KMS-11 (cell line): ENCODE measurements around the gene ZC3H13.

ENCODE experiments used
- H2AFZ ChIP-seq: fragments of 200-600 bp; sonication (generic); 2 replicates; pipeline ENCODE4 v1.6.1; 2016; ENCODE audit warnings: antibody characterized with exemption, mixed run types, low read depth
- H3K27ac ChIP-seq: fragments of 200-600 bp; sonication (generic); 2 replicates; pipeline ENCODE4 v1.6.1; 2016; ENCODE audit warnings: mild to moderate bottlenecking, mixed run types
- H3K27me3 ChIP-seq: fragments of 200-600 bp; sonication (generic); 2 replicates; pipeline ENCODE4 v1.6.1; 2017; ENCODE audit warnings: mild to moderate bottlenecking, low read depth, mixed run types, moderate library complexity; ENCODE audit not compliant: insufficient read depth
- H3K36me3 ChIP-seq: fragments of 200-600 bp; sonication (generic); 2 replicates; pipeline ENCODE4 v1.6.1; 2017; ENCODE audit warnings: mild to moderate bottlenecking, mixed run types; ENCODE audit not compliant: insufficient read depth
- H3K4me1 ChIP-seq: fragments of 200-600 bp; sonication (generic); 2 replicates; pipeline ENCODE4 v1.6.1; 2016; ENCODE audit warnings: mild to moderate bottlenecking, low read depth, mixed run types; ENCODE audit not compliant: poor library complexity, severe bottlenecking
- H3K4me2 ChIP-seq: fragments of 200-600 bp; sonication (generic); 2 replicates; pipeline ENCODE4 v1.7.0; 2016; ENCODE audit warnings: mild to moderate bottlenecking, mixed run types
- H3K4me3 ChIP-seq: fragments of 200-600 bp; sonication (generic); IDR thresholded peaks from 2 replicates; pipeline ENCODE4 v1.6.1; 2017; ENCODE audit warnings: low read depth, low read length, mixed read lengths; ENCODE audit not compliant: insufficient read depth
- H3K79me2 ChIP-seq: fragments of 200-600 bp; sonication (generic); 2 replicates; pipeline ENCODE4 v1.6.1; 2016; ENCODE audit warnings: low read depth, mixed run types; ENCODE audit not compliant: insufficient read depth
- H3K9ac ChIP-seq: fragments of 200-600 bp; sonication (generic); 2 replicates; pipeline ENCODE4 v1.6.1; 2016; ENCODE audit warnings: mild to moderate bottlenecking, mixed run types
- H4K20me1 ChIP-seq: fragments of 200-600 bp; sonication (generic); 2 replicates; pipeline ENCODE4 v1.6.1; 2016; ENCODE audit warnings: mild to moderate bottlenecking, mixed run types; ENCODE audit not compliant: insufficient read depth
- TF ChIP-seq, protein P1 (sequence below): fragments of 200-600 bp; sonication (generic); conservative IDR thresholded peaks from 2 replicates; pipeline ENCODE4 v1.6.1; 2017; ENCODE audit warnings: low read depth, mild to moderate bottlenecking, antibody characterized with exemption, low read length, moderate library complexity, mixed read lengths

Gene ZC3H13, protein sequence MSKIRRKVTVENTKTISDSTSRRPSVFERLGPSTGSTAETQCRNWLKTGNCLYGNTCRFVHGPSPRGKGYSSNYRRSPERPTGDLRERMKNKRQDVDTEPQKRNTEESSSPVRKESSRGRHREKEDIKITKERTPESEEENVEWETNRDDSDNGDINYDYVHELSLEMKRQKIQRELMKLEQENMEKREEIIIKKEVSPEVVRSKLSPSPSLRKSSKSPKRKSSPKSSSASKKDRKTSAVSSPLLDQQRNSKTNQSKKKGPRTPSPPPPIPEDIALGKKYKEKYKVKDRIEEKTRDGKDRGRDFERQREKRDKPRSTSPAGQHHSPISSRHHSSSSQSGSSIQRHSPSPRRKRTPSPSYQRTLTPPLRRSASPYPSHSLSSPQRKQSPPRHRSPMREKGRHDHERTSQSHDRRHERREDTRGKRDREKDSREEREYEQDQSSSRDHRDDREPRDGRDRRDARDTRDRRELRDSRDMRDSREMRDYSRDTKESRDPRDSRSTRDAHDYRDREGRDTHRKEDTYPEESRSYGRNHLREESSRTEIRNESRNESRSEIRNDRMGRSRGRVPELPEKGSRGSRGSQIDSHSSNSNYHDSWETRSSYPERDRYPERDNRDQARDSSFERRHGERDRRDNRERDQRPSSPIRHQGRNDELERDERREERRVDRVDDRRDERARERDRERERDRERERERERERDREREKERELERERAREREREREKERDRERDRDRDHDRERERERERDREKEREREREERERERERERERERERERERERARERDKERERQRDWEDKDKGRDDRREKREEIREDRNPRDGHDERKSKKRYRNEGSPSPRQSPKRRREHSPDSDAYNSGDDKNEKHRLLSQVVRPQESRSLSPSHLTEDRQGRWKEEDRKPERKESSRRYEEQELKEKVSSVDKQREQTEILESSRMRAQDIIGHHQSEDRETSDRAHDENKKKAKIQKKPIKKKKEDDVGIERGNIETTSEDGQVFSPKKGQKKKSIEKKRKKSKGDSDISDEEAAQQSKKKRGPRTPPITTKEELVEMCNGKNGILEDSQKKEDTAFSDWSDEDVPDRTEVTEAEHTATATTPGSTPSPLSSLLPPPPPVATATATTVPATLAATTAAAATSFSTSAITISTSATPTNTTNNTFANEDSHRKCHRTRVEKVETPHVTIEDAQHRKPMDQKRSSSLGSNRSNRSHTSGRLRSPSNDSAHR (N-terminal part only)

DNA sequence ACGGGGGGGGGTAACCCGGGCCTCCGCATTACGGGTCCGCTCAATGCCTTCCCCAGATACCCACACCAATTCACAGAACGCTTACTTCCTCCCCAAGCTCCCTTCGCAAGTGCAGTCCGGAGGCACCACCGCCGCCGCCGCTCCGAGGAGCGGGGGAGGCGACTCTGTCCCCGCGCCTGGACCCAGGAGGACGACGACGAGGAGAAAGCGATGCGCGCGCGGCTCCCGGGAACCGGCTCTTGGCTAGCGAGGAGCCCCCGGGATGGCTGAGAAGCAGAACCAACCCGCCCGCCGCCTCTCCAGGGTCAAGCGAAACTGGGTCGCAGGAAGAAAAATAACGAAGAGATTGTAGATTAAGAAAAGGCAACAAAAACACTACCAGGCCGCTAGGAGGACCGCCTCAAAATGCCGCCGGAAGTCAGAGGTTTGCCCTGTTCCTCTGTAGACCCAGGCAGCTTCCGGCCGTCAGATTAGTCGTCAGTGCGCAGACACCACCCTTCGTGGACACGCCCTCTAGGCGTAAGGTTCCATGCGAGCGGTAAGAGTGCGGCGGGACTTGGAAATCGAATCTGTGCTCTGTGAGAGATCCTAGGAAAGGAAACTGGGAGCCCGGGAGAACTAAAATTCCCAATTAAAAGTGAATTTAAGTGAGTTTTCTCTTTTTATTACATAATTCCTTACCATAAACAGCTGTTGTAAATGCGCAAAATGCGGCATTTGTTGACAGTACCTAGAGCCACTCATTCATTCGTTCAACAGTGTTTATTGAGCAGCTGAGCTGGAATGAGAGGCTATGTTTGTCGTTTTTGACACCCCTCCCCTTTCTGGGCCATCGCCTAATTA lies at the start of gene ZC3H13:
Gene ZC3H13, minus strand, starts transcription at position 428 of the 843 bp plus-strand sequence. CDS start 7,239 bp downstream, outside the sequence.
- peaks cover 21% of the 10 kb centered on the region for H3K4me1 ChIP-seq
- H3K79me2 ChIP-seq, result peaks cover 43% of the 10 kb centered on the region
- H3K4me2 ChIP-seq, result peak within 1 kb of the TSS; percentile 82
- H3K4me3 ChIP-seq, result no peak within 1 kb of the TSS
- peak within 1 kb of the TSS; percentile 82 for H3K9ac ChIP-seq
- no peaks in the 10 kb centered on the region for H3K27me3 ChIP-seq
- peak within 1 kb of the TSS; percentile 93 for H2AFZ ChIP-seq
- no peaks in the 10 kb centered on the region for H3K36me3 ChIP-seq
- H4K20me1 ChIP-seq, result no peaks in the 10 kb centered on the region
- peak within 1 kb of the TSS; percentile 91 for H3K27ac ChIP-seq
- TF ChIP-seq, protein P1, sequence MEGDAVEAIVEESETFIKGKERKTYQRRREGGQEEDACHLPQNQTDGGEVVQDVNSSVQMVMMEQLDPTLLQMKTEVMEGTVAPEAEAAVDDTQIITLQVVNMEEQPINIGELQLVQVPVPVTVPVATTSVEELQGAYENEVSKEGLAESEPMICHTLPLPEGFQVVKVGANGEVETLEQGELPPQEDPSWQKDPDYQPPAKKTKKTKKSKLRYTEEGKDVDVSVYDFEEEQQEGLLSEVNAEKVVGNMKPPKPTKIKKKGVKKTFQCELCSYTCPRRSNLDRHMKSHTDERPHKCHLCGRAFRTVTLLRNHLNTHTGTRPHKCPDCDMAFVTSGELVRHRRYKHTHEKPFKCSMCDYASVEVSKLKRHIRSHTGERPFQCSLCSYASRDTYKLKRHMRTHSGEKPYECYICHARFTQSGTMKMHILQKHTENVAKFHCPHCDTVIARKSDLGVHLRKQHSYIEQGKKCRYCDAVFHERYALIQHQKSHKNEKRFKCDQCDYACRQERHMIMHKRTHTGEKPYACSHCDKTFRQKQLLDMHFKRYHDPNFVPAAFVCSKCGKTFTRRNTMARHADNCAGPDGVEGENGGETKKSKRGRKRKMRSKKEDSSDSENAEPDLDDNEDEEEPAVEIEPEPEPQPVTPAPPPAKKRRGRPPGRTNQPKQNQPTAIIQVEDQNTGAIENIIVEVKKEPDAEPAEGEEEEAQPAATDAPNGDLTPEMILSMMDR, result peak; percentile 35

DNA sequence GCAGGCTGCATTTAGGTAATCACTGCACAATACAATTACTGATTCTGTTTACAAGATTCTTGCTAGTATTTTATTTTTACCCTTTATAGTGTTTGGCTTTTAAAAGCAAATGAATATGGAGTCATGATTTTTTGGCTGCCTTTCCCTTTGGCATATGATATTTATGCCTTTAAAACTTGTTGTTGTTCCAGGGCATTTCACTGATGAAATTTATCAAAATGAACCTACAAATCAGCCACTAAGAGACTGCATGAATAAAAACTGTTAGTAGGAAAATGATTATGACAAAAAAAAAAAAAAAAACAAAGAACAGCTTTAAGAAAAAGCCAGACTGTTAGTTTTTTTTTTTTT lies 49.7 kb upstream of the ZC3H13 start:
- Histone ChIP-seq H3K4me1 (peaks cover 11% of the 10 kb centered on the region), H2AFZ (no peak overlapping the region), H3K9ac (no peak overlapping the region), H3K36me3 (no peaks in the 10 kb centered on the region), H3K27me3 (no peaks in the 10 kb centered on the region), H4K20me1 (no peaks in the 10 kb centered on the region), H3K4me2 (no peak overlapping the region), H3K4me3 (no peak overlapping the region), H3K79me2 (no peaks in the 10 kb centered on the region), H3K27ac (no peak overlapping the region)
- TF ChIP-seq, protein P1, result no peak

DNA sequence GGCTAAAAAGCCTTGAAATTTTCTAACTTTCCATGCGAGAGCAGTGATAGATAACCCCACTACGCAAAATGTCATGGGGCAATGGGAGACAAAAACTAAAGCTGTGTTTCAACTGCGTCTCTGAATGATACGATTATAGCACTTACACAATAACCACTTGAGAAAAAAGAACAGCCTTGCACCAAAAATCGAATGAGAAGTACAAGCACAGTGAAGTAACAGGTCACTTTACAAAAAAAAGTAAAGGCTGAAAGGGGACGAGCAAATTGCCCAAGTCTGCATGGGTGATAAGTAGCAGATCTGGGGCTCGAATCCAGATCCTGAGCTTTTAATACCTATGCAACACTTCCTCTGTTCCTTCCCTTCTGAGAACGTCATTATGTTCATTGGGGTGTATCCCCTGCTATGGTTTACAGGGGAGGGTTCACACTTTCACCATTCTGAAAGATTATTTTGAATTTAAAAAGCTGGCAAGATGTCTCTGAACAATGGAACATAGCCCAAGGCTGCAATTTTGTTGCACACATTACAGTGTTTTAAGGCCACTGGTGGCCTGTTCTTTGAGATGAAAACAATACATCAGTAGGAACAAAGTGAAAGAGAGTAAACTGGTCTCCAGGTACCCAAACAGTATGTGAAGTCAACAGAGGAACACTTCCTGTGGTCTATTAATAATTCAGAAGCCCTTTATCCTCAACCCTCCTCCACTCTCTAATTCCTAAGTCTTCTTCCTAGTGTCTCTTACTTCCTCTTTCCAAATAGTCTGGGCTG lies 49.1 kb upstream of the ZC3H13 start:
- TF ChIP-seq, protein P1, result no peak
- H3K9ac ChIP-seq, result no peak overlapping the region

More for the DNA sequence above, 49.1 kb upstream of the ZC3H13 start:
- H3K79me2 ChIP-seq, result no peaks in the 10 kb centered on the region
- H4K20me1 ChIP-seq, result no peaks in the 10 kb centered on the region
- no peak overlapping the region for H3K4me2 ChIP-seq
- no peaks in the 10 kb centered on the region for H3K27me3 ChIP-seq
- peaks cover 11% of the 10 kb centered on the region for H3K4me1 ChIP-seq
- no peak overlapping the region for H2AFZ ChIP-seq
- no peak overlapping the region for H3K27ac ChIP-seq
- H3K4me3 ChIP-seq, result no peak overlapping the region
- no peaks in the 10 kb centered on the region for H3K36me3 ChIP-seq
